ENCODE results near the gene IL4I1. TPM values are rescaled to one million over a fixed set of nuclear protein-coding genes. Genes with fewer than 3 reads are reported as not detected.
"Not testable (repeated sequence)": the region's sequence is repeated elsewhere in the genome, so short reads cannot be mapped to it uniquely, and the experiment has no call there.

The IL4I1 gene
- total RNA-seq, 1 donor from 2014 or later, result 0.41 TPM

- no peak for DNase-seq (ENCODE audit: low spot score in 2 of 2)
These were observed 28.8 kb upstream of the IL4I1 start for GRCh38 chr19:49925486-49925885.

GRCh38 chr19:49924881-49925210, 28.2 kb upstream of the IL4I1 start:
- FAIRE-seq; DNase-seq (ENCODE audit: low spot score in 2 of 2): not testable (repeated sequence)

More at GRCh38 chr19:49925486-49925885, 28.8 kb upstream of the IL4I1 start:
- FAIRE-seq, result no peak

GRCh38 chr19:49924004-49924880, 27.6 kb upstream of the IL4I1 start:
- FAIRE-seq, result no peak
- no peak for DNase-seq (ENCODE audit: low spot score in 2 of 2)

- DNase-seq (ENCODE audit: low spot score in 2 of 2) (no peak), FAIRE-seq (no peak)
These were observed 26.6 kb upstream of the IL4I1 start for GRCh38 chr19:49923055-49924003.

GRCh38 chr19:49921871-49922795, 25.4 kb upstream of the IL4I1 start:
- no peak for FAIRE-seq
- DNase-seq (ENCODE audit: low spot score in 2 of 2), result no peak

GRCh38 chr19:49920624-49921363, 24.1 kb upstream of the IL4I1 start:
- FAIRE-seq (no peak), DNase-seq (ENCODE audit: low spot score in 2 of 2) (no peak)

- DNase-seq (ENCODE audit: low spot score in 2 of 2) (no peak), FAIRE-seq (no peak)
These were observed 21.4 kb upstream of the IL4I1 start for GRCh38 chr19:49918089-49918488.

GRCh38 chr19:49916839-49917733, 20.4 kb upstream of the IL4I1 start:
- no peak for FAIRE-seq
- no peak for DNase-seq (ENCODE audit: low spot score in 2 of 2)

GRCh38 chr19:49915271-49915670, 18.6 kb upstream of the IL4I1 start:
- no peak for DNase-seq (ENCODE audit: low spot score in 2 of 2)
- no peak for FAIRE-seq

GRCh38 chr19:49913720-49914119, 17.0 kb upstream of the IL4I1 start:
- FAIRE-seq (no peak), DNase-seq (ENCODE audit: low spot score in 2 of 2) (no peak)

GRCh38 chr19:49912965-49913685, 16.4 kb upstream of the IL4I1 start:
- FAIRE-seq (no peak), DNase-seq (ENCODE audit: low spot score in 2 of 2) (no peak)

- FAIRE-seq, result no peak
These were observed 14.9 kb upstream of the IL4I1 start for GRCh38 chr19:49911381-49912145.

GRCh38 chr19:49910179-49910578, 13.5 kb upstream of the IL4I1 start:
- FAIRE-seq (no peak), DNase-seq (ENCODE audit: low spot score in 2 of 2) (no peak)

More at GRCh38 chr19:49911381-49912145, 14.9 kb upstream of the IL4I1 start:
- DNase-seq (ENCODE audit: low spot score in 2 of 2), result no peak

- DNase-seq (ENCODE audit: low spot score in 2 of 2), result no peak
- no peak for FAIRE-seq
These were observed 12.1 kb upstream of the IL4I1 start for GRCh38 chr19:49908480-49909420.

GRCh38 chr19:49907745-49908446, 11.2 kb upstream of the IL4I1 start:
- FAIRE-seq, result no peak
- no peak for DNase-seq (ENCODE audit: low spot score in 2 of 2)

Data from frontal cortex (tissue), 4 donors.